HL-60 (cell line): ENCODE data around the gene TMEM150A.

Experiments used
- CTCF ChIP-seq: IDR thresholded peaks from one replicate; pipeline ENCODE4 v1.5.1; 2011; ENCODE audit warnings: low read length, control low read depth, inconsistent platforms; ENCODE audit not compliant: insufficient read depth
- POLR2AphosphoS5 ChIP-seq: IDR thresholded peaks from 2 replicates; pipeline ENCODE4 v1.6.1; 2012; ENCODE audit warnings: low read depth
- REST ChIP-seq: IDR thresholded peaks from 2 replicates; pipeline ENCODE4 v1.6.1; 2012; ENCODE audit warnings: low read depth; ENCODE audit not compliant: insufficient replicate concordance
- SPI1 ChIP-seq: IDR thresholded peaks from 2 replicates; pipeline ENCODE4 v1.6.1; 2012; ENCODE audit warnings: low read depth, mild to moderate bottlenecking, borderline replicate concordance

GRCh38 chr2:85595301-85596025 lies 7.0 kb downstream of the TMEM150A start, which contains the start of gene RNF181:
- TF ChIP-seq CTCF (no peak), REST (peak; percentile 41), POLR2AphosphoS5 (peak; percentile 65; the same call in 1 of the 2 replicates), SPI1 (peak; percentile 52; the same call in 1 of the 2 replicates)
